HG03558 (cell line): ENCODE measurements around the gene LCLAT1.

Source experiments
- ATAC-seq: cut with Tn5 transposase; IDR thresholded peaks from one replicate; pipeline ENCODE4 v1.9.1; 2021; ENCODE audit warnings: moderate number of reproducible peaks; ENCODE audit not compliant: unreplicated experiment; ENCODE audit errors: extremely low read depth

Gene LCLAT1

GRCh38 chr2:30421604-30422443 lies 25.2 kb upstream of the LCLAT1 start:
- ATAC-seq, result no peak

GRCh38 chr2:30422444-30423040 lies 24.5 kb upstream of the LCLAT1 start:
- peak; percentile 70 for ATAC-seq

DNA sequence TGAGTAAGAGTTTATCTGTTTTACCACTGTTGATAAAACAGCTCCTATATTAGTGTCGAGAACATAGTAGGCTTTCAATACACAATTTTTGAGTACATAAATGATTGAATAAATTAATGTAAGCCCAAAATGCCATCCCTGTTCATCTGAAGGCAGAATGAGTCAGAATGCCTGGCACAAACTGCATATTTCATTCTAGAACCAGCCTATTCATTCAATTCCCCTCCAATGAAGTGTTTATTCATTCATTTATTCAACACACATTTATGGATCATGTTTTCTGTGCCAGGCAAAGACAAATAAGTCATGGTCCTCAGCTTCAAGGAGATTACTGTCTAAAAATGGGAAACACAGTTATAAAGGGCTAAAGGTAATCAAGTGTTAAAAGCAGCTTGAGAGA lies 22.8 kb upstream of the LCLAT1 start:
- ATAC-seq, result no peak

GRCh38 chr2:30425326-30425725 lies 21.7 kb upstream of the LCLAT1 start:
- ATAC-seq, result no peak

DNA sequence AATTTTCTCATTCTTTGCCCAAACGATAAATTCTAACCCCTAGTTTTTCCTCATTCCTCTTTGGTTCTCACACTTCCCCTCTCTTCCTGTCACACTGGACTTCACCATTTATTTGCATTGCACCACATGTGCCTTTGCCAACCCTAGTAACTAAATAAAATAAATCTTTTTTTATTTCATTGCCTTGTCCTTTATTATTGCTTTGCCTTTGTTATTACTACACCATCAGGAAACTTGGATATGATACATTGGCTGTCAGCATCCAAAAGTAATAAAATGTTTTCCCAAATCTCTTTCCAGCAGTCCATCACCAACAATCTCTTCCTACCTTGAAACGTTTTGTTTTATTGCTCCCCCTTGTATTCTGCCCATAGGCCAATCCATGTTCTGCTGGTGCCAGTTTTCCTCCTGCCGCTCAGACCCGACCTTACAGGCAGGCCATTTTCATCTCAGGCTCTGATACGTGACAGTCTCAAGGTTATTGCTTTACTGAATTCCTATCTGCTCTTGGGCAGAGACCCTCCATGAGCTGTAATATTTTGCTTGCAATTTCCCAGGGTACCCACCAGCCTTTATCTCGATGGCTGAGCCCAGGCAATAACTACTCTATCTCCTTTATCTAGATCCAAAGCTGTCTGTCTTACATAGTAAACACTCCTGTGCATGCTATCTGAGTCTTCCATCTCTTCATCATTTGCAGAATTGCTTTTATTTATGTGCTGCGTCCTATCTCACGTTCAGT lies 19.3 kb upstream of the LCLAT1 start:
- ATAC-seq, result no peak

GRCh38 chr2:30428348-30428662 lies 18.7 kb upstream of the LCLAT1 start:
- no peak for ATAC-seq

DNA sequence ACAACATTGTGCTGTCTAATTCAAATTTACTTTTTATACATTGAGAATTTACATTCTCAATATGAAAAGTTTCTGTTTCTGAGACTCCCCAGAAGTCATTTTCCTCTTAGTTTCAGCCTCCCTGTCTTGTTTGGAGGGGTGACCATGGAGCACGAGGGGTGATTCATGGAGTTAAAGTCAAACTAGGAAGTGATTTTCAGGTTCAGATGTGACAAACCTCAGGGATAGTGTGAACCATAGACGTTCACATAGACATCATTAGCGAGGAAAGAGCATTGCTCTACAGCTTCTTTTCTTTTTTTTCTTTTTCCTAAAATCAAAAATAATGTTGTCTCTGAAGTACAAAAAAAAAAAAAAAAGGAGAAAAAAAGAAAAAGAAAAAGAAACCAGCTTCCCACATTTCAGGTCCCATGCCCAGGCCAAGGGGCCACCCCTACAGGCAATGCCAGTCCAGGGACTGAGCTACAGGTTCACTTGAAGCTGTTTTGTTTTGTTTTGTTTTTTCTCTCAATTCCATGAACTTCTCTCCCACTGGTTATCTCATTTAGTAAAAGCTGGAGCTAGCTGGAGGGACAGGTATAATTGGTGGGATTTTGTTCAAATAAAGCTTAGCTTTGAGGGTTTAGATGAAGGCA lies 18.1 kb upstream of the LCLAT1 start:
- no peak for ATAC-seq

DNA sequence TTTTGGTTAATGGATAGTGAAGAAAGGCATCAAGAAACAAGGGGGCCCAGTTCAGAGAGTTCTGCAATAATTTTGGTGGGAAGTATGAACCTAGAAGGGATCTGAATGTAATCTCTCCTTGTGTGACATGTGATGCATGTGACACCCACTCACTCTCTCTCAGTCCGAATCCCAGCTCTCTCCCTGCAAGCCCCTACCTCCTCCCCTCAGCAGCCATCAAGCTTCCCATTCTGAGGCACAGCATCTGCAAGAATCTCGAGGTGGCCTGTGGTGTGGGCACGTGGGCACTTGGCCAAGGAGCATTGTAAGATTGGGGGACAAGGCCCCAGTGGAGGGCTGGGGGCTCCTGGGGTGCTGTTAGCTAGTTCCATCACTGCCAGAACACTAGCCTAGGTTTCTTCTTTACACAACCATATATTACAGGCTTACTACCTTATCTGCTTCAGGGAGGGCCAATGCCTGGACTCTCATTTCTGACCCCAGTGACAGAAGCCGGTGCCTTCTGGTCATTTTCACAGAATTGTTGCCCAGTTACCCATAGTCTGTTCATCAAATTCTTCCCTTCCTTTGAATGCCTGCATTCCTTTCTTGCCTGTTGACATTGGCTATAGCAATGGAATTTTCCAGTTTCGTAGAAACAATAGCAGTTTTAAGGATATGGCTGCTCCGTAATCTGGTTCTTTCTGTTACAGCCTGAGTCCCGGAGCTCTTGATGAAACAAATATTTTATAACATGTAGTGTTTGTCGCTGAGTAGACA lies 13.3 kb upstream of the LCLAT1 start:
- no peak for ATAC-seq

DNA sequence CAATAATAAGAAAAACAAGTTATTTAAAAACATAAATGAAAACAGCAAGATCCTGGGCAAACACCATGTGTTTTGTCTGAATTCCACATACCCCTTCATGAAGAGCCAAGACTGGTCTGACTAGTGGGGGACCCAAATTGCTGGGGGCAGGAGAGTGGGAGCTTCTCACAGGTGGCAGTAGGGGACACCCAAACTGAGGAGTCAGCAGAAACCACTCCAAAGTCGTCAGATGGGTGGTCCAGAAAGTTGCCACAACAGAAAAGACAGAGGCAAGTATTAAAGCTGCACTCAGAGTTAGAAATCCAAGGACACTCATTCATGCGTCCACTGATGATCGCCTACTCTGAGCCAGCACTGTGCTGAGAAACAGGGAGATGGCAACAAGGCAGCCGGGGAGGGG lies 12.3 kb upstream of the LCLAT1 start:
- no peak for ATAC-seq

DNA sequence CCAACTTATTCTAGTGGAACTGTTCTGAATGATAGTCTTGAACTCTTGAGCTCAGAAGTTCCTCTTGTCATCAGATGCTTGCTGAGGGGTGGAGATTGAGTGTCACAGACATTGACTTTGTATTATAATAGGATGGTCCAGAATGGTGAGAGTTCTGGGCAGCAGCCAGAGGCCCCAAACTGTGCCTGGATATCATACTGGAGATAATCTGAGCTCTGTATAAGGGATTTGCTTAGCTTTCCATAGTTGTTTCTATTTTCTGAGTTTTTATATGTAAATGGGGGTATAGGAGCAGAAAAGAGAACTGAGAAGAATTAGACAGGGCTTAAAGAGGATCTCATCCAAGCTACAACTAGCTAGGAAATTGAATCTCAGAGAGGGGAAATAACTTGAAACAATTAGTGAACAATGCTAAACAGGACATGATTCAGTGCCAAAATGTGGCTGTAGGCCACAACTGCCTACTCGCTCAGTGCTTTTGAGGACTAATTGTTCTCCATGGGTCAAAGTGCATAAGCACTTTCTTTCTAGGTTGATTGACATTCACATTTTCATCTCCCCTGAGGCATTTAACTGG lies 10.1 kb upstream of the LCLAT1 start:
- no peak for ATAC-seq

- ATAC-seq, result no peak
Observed at GRCh38 chr2:30437809-30438548, 9.1 kb upstream of the LCLAT1 start.

- ATAC-seq, result no peak
Observed at GRCh38 chr2:30439296-30439695, 7.8 kb upstream of the LCLAT1 start.

GRCh38 chr2:30439879-30440278 lies 7.2 kb upstream of the LCLAT1 start:
- no peak for ATAC-seq

DNA sequence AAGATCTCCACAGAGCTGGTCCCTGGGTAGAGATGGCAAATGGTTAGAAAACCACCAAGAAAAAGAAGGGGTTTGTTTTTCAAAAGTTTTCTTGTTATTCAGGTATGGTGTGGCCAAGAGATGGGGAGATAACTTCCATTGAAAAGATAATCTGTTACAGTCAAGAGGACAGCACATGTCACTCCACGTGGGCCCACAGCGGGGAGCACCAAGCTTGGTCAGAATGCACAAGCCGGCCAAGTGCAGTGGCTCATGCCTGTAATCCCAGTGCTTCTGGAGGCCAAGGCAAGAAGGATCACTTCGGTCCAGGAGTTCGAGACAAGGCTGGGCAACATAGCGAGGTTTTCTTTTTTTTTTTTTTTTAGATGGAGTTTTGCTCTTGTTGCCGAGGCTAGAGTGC lies 6.0 kb upstream of the LCLAT1 start:
- no peak for ATAC-seq

- ATAC-seq, result no peak
Observed at GRCh38 chr2:30443081-30443480, 4.0 kb upstream of the LCLAT1 start.

DNA sequence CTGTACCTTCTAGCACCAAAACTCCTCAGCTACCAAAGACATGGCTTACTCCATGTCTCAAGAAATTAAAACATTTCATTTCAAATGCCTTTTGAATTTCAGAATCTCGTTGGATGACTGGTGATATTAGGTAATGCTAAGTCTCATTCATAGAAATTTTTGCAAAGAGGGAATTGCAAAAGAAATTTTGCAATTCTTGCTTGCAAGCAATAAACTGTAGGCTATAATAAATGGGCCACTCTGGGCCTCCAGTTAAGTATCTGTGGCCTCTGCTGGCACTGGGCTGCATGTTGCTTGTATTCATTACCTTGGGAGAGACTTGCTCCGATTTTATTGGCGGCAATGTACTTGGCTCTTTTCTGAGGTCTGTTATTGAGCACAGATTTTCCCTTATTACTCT lies 2.8 kb upstream of the LCLAT1 start:
- no peak for ATAC-seq

GRCh38 chr2:30445266-30445821 lies 1.7 kb upstream of the LCLAT1 start:
- no peak for ATAC-seq

- ATAC-seq, result no peak
Observed at GRCh38 chr2:30446602-30447148, 371 bp upstream of the LCLAT1 start.

- ATAC-seq, result no peak
Observed at GRCh38 chr2:30448308-30448707, 1.3 kb downstream of the LCLAT1 start.
